ENCODE measurements around the gene TXNL4A.

DNA sequence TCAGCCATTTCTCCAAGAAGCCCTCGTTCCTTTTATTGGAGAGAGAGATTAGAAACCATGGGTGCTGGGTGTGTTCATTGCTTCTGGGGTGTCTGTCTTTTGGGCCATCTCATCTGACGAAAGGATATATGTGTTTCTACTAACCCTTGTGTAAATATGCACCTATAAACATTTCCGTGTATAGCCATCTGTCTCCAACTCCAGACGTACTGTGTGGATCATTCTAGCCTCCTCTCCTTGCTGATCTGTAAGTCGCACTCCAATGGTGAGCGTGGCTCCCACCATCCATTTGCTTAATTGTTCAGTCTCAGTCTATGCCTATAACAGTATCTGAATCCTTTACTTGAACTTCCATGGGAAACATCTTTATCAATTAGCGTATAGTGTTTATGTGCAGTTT lies 47.6 kb upstream of the TXNL4A start:
- TF ChIP-seq, protein P1, sequence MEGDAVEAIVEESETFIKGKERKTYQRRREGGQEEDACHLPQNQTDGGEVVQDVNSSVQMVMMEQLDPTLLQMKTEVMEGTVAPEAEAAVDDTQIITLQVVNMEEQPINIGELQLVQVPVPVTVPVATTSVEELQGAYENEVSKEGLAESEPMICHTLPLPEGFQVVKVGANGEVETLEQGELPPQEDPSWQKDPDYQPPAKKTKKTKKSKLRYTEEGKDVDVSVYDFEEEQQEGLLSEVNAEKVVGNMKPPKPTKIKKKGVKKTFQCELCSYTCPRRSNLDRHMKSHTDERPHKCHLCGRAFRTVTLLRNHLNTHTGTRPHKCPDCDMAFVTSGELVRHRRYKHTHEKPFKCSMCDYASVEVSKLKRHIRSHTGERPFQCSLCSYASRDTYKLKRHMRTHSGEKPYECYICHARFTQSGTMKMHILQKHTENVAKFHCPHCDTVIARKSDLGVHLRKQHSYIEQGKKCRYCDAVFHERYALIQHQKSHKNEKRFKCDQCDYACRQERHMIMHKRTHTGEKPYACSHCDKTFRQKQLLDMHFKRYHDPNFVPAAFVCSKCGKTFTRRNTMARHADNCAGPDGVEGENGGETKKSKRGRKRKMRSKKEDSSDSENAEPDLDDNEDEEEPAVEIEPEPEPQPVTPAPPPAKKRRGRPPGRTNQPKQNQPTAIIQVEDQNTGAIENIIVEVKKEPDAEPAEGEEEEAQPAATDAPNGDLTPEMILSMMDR (tag by site-specific recombination; IDR thresholded peaks at IDR 0.05) = no peak
- no peak for TF ChIP-seq ZNF311 (tag by site-specific recombination; IDR thresholded peaks at IDR 0.05; ENCODE audit: borderline replicate concordance)

All from HEK293 (cell line).